Stimulated activated CD8-positive, alpha-beta memory T cell treated with anti-CD3 and anti-CD28 coated beads, Interleukin-12 subunit alpha, Interleukin-12 subunit beta, amount 100 ng/mL, for 1 hour (primary cell): ENCODE measurements around the gene FAM20A.
"Not testable (repeated sequence)": the region's sequence is repeated elsewhere in the genome, so short reads cannot be mapped to it uniquely, and the experiment has no call there.

ENCODE experiments used
- DNase-seq: peaks from one replicate; pipeline ENCODE4 v3.0.0-alpha.2; 2020; ENCODE audit warnings: low read depth

FAM20A gene

GRCh38 chr17:68589086-68589485 lies 12.1 kb downstream of the FAM20A start:
- no peak for DNase-seq

GRCh38 chr17:68588362-68588761 lies 12.8 kb downstream of the FAM20A start:
- DNase-seq: no peak

DNA sequence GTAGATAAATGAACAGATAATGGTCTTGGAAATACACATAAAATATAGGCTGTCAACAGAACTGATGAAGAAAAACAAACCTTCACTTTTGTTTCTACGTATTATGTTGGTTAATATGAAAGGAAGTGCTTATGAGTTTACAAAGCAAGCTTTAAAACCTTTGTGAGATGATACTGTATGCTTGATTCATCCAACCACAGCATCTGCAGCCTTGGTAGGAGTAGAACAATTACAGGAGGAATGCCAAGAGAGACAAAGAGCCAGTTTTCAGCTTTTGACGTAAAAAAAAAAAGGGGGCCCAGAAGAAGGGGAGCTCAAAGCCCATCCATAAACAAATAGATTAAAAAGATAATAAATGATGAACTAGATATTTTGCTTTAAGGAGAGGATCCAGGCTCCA lies 13.3 kb downstream of the FAM20A start:
- no peak for DNase-seq

DNA sequence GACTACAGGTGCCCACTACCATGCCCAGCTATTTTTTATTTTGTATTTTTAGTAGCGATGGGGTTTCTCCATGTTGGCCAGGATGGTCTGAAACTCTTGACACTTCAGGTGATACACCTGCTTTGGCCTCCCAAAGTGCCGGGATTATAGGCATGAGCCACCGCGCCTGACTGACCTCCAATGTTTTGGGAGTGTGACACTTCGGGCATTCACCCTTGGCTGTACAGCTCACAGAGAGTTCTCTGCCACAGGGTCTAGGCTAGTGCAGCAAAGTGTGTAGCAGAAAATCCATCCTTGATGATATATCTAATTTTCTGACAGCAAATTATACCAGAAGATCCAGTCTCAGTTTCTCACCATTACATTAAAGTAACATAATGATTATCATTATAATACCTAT lies 14.1 kb downstream of the FAM20A start:
- no peak for DNase-seq

- no peak for DNase-seq
These were observed 15.5 kb downstream of the FAM20A start for GRCh38 chr17:68585643-68586042.

DNA sequence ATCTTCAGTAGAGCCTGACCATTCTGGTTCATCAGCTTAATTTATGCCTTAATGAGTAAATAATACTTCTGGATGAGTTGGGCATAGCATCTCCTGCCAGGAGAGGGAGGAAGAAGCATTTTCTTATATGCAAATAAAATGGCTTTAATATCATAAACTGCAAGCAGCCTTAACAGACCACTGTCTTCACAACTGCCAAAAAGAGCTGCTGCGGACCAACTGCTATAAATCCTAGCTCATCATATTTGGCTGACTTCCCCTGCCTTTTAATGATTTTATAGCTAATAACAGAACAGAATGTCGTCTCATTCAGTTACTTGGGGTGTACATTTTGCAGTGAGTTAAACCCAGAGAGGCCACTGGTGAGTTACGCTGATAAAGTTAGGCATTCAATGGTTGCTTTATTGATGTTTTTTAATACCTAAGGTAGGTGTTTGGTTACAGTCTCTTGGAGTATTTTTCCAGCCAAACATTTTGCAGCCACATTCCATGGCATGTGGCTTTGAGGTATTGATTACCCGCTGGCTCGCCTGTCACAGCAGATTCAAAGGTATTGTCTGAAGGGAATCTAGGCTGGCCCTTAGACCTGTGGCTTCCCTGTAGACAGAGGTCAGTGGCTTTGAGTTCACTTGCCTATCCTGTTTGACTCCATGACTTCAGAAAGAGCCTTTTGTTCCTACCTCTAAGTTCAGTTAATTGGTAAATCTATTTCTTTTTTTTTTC lies 16.4 kb downstream of the FAM20A start:
- no peak for DNase-seq

GRCh38 chr17:68582867-68583266 lies 18.3 kb downstream of the FAM20A start:
- DNase-seq: not testable (repeated sequence)

- no peak for DNase-seq
These were observed 19.1 kb downstream of the FAM20A start for GRCh38 chr17:68581863-68582645.

DNA sequence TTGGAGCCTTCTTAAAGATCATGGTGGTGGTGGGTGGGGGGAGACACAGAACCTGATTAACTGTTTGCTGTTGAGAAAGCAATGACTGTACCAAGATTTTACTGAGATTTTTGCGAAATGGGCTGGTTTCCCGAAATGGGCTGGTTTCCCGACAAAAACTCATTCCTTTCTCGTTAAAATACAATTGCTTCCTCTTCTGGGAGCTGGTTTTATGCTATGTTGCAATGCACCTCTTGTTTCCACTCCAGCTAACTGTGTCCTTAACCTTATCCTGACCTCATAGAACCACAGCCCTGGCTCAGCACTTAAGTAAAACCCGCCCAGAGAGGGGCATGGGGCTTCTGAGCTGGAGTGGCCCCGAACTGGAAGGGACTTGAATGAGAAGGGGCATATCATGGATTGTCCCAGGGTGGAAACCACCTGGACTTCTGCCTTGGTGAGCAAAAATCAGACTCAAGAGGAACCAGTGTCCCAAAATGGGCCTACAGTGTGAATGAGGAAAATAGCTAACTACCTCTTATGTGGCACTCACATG lies 20.9 kb downstream of the FAM20A start:
- DNase-seq: no peak

GRCh38 chr17:68579194-68579927 lies 21.8 kb downstream of the FAM20A start:
- no peak for DNase-seq

DNA sequence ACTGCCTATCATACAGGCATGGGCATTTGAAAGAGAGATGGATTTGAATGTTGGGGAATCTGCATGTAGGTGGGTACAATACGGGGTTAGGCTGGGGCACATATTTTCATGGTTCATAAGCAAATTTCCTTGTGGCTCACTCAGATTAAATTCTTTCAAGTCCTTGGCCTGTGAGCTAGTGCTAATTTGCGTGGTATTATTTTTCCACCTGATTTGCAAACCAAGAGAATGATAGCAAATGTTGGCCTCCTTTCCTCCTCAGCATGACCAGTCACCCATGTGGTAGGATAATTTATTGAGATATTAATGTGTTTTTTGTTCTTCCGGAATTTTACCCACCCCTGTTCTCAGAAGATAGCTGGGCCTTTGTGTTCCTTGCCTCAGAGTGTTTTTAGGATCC lies 22.9 kb downstream of the FAM20A start:
- DNase-seq: no peak

- DNase-seq: no peak
These were observed 23.7 kb downstream of the FAM20A start for GRCh38 chr17:68577497-68577821.

GRCh38 chr17:68576811-68577496 lies 24.2 kb downstream of the FAM20A start:
- DNase-seq: no peak

DNA sequence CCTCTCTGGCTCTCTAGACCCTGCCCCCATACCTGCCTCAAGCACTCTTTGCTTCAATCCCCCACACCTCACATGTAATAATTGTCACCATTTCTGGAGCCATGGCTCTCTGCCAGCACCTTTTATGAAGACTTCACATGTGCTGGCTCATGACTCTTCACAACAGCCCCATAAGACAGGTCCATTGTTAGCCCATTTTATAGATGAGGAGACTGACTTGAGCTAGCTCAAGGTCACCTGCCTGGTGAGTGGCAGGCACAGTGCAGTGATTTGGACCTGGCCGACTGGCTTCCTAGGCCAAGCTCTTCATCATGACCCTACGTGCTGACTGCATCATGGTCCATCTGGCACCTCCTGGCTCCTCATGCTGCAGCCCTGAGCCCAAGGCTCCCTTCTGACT lies 25.0 kb downstream of the FAM20A start:
- no peak for DNase-seq

DNA sequence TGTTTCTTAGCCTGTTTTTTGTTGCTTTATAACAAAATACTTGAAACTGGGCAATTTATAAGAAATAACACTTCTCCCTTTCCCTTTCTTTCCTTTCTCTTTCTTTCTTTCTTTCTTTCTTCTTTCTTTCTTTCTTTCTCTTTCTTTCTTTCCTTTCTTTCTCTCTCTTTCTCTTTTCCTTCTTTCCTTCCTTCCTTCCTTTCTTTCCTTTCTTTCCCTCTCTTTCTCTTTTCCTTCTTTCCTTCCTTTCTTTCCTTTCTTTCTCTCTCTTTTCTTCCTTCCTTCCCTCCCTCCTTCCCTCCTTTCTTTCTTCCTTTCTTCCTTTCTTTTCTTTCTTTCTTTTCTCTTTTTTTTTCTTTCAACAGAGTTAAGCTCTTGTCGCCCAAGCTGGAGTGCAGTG lies 27.8 kb downstream of the FAM20A start:
- DNase-seq: no peak

GRCh38 chr17:68572138-68572842 lies 28.9 kb downstream of the FAM20A start:
- no peak for DNase-seq

DNA sequence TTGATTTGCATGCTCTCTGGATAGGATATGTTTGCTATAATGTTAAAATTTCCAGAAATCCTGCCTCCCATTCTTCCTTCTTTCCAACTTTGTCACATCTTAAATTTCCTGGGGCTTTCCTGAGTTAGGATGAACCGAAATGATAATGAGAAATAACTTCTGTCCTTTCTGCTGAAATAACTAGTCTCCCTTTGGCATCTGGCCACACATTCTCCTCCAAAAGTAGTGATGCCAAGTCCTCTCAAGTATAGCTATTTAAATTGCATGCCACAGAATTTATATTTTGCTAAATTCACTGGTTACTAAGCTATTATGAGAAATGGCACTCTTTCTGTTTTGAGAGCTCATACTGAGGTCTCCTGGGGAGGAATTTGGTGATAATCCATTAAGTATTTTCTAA lies 30.6 kb downstream of the FAM20A start:
- no peak for DNase-seq

DNA sequence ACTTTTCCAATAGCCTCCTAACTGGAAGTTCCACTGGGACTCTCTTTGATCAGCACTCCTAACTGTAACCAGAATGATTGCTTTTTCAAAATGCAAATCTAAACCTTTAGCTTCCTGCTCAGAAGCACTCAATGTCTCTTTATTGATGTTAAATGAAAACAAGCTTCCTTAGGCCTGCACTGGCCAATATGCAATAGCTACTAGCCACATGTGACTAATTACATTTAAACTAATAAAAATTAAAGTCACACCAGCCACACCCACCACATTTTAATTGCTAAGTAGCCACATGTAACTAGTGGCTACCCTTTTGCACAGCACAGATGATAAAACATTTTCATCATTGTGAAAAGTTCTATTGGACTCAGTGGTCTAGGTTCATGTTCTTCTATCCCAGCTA lies 31.8 kb downstream of the FAM20A start:
- DNase-seq: no peak

DNA sequence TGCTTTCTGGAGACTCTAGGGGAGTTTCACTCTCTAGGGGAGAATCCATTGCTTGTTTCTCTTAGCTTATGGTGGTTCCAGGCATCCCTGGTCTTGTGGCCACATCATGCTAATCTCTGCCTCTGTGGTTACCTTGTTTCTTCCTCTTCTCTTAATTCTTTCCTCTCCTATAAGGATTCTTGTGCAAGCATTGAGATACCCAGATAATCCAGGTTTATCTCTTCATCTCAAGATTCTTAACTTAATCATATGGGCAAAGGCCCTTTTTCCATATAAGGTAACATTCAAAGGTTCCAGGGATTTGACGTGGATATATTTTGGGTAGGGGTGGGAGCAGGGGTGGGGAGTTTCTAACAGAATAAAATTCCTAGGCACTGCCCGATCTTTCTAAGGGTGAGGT lies 32.6 kb downstream of the FAM20A start:
- no peak for DNase-seq

- no peak for DNase-seq
These were observed 33.6 kb downstream of the FAM20A start for GRCh38 chr17:68567581-68567980.

DNA sequence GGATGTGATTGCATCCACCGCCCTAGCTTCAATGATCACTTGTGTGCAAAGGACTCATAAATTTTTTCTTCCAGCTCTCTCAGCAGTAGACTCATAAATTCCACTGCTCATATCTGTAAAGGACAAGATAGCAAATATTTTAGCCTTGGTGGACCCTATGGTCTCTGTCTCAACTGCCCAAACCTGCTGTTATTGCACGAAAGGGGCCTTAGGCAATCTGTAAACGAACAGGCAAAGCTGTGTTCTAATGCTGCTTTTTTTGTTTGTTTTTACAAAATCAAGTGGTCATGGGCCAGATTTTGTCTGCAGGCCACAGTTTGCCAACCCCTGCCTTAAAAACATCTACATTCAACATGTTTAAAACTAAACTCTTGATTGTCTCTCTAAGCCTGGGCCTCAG lies 34.1 kb downstream of the FAM20A start:
- DNase-seq: no peak

GRCh38 chr17:68566442-68566738 lies 34.8 kb downstream of the FAM20A start:
- no peak for DNase-seq
